Stimulated activated CD8-positive, alpha-beta memory T cell treated with anti-CD3 and anti-CD28 coated beads, Interleukin-7, amount 100 ng/mL, for 24 hours (primary cell): ENCODE measurements around the gene ZSWIM4.

ENCODE experiments used
- DNase-seq: peaks from one replicate; pipeline ENCODE4 v3.0.0-alpha.2; 2020; ENCODE audit warnings: low read depth

Gene ZSWIM4

DNA sequence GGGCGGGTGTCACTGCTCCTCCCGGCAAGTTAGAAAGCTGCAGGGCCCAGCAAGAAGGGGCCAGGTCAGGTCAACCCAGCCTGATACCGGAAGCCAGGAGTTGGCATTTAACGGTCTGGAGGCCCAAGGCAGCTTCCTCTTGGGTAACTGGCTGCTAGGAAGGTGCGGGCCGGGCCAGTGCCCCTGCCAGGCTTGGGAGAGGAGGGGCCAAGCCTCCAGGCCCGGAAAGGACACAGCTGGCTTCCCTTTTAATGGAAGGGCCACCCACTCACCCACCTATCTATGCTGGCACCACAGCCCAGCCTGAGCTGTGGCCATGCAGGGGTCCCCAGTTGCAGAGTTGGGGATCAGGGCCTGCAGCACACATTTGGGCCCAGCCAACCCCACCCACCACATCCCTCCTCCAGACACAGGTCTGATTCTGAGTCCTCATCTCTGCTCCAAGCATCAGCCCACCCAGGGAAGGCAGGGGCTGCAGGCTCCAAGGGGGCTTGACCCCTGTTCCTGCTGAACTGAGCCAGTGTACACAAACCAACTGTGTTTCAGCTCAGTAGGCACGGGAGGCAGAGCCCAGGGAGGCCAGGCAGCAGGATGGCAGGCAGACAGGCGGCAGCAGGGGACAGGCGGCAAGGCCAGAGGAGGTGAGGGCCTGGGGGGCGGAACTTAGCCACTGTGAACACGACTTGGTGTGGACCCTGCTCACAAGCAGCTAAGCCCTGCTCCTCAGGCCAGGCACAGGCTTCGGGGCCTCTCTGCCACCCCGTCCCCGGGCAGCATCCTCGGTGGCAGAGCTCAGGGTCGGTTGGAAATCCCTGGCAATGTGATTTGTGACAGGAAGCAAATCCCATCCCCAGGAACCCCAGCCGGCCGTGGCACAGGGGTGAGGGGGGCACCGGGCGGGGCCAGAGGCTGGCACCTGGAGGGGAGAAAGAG is 40.8 kb downstream of the ZSWIM4 start:
- DNase-seq: no peak

DNA sequence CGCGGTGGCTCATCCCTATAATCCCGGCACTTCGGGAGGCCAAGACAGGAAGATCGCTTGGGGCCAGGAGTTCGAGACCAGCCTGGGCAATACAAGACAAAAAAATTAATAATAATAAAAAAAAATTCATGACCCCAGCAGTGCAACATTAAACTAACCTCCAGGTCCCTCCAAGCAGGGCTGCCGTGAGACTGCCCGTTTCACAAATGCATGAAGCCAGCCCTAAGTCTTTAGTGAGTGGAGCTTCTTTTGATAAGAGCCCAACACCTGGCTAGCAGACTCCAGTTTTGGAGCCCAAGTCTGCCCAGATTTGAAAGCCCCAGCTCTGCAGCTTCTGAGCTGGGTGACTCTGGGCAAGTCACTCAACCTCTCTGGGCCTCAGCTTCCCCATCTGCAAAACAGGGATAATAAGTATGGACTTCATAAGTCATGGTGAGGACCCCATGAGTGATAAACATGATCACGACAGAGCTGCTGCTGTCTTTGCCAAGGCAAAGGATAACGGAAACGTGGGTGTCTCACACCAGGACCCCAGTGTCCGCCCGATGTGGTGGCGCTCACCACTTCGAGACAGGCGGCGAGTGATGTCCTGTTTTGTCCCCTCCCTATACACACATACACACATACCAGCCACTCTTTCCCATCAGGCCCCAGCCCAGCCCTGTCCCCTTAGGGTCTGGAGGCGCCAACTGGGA is 43.3 kb downstream of the ZSWIM4 start:
- DNase-seq: no peak

DNA sequence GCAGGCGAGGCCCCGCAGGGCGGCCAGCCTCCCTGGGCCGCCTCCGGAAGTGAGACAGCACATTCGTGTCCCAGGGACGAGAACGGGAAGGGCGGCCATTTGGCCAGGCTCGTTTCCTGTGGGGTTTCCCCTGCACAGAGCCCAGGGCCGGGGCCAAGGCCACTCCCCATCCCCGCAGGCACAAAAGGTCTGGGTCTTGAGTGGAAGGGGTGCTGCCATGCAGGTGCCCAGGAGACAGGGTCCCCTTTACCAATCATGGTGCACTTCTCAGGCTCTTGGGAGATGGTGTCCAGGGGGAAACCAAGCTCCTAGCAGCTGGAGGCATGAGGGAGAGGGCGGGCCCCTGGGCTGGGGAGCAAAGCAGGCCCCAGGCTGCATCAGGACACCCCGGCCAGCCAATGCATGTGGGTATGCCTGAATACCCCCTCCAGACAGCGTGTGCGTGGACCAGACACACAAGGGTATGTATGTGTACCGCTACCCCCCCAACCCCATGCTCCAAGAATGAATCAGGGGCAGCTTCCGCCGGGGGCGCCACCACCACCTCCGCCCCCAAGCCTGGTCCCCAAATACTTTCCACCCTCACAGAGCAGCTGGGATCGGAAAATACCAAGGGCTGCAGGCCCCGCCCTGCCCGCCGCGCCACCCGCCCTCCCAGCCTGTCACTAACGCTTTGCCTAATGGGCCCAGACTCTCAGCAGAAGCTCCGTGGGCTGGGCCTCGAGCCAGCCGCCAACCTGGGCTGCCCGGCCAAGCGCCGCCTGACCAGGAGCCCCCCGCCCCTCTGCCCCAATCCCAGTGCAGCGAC is 44.1 kb downstream of the ZSWIM4 start:
- peak; percentile 74 for DNase-seq

DNA sequence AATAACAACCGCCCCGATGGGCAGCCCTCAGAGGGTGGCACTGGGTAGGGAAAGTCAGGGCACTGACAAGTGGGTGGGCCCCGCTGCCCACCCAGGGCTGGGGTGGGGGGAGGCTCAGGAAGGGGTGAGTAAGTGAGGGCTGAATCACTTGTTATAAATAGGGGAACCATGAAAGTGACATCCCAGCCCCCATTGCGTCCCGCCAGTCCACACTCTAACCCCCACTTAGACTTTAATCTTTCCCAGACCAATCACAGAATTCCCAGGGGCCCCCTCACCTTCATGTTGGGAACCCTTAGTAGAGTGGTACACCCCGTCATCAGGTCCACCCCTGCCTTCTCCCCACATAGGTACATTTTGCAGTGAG is 44.7 kb downstream of the ZSWIM4 start:
- no peak for DNase-seq

DNA sequence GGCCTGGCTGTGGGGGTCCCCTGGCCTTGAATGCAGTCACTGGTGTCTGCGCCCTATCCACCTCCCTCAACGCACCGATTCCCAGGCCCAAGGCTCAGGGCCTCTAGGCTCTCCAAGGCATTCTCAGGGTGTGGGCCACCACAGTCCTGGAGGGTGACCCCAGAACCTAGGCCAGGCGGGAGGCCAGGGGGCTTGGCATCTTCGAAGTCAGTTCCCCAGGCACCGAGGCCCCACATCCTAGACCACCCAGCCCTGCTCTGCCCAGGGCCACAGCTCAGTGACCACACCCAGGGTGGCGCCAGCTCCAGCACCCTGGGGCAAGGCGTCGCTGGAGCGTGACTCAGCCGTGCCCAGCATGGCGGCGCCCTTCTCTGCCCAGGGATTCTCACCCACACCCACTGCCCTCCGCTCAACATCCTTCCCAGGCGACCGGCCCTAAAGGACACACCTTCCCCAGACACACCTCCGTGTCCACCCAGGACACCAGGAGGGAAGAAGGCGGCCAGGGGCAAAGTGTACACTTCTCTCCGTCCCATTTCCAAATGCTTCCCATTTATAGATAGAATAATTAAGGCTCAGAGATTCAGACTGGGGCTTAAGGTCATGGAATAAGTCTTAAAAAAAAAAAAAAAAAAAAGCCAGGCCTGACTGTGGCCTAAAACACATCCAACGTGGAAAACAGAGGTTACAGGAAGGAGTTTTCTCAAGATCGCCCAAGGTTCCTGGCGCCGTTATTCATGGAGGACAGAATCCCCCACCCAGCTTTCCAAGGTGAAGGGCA is 45.3 kb downstream of the ZSWIM4 start:
- no peak for DNase-seq

DNA sequence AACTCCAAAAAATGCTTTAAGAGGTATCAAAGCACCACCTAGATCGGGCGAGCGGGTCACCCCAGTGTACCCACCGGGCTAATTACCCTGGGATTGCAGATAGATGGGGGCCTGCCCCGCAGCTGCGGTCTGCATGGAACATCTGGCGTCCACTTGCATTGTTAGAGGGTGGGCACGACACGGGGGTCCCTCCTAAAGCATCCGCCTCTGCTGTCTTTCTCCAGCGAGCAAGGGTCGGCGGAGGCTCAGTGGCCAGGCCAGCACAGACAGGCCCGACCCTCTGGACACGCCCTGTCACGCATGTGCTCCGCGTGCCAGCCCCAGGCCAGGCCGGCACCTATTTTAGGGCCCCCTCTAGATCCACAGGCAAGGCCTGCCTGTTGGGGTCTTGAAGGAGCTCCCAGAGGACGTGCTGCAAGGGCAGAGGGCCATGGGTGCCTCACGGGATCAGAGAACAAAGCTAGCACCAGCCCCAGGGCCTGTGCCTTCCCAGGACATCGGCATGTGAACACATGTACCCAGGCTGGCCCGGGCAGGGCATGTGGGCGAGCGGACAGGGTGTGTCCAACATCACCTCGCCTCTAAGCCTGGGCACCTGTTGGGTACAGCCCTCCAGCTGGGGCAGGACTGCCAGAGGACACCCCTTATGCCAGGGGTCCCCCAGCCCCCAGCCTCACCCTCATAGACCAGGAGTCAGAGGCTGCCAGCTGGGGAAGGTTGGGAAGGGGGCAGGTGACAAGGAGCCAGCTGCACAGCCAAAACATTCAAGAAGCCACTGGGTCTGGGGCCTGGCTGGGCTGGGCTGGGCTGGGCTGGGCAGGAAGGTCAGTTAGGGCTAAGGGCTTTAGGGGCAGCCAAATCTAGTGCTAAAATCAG is 46.1 kb downstream of the ZSWIM4 start:
- no peak for DNase-seq

DNA sequence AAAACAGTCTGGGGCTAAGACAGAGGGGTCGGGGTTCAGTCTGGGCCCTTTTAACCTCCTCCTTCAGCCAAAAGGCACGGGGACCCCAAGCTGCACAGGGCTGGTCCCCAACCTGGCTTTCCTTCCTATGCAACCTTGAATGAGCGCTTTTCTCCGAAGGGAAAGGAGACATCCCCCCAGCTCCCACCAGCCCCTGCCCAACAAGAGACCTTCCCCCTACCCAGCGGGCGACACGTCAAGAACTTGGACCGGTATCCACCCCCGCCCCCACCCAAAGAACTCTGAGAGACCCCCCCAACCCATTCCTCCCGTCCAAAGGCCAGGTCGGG is 46.7 kb downstream of the ZSWIM4 start:
- no peak for DNase-seq

DNA sequence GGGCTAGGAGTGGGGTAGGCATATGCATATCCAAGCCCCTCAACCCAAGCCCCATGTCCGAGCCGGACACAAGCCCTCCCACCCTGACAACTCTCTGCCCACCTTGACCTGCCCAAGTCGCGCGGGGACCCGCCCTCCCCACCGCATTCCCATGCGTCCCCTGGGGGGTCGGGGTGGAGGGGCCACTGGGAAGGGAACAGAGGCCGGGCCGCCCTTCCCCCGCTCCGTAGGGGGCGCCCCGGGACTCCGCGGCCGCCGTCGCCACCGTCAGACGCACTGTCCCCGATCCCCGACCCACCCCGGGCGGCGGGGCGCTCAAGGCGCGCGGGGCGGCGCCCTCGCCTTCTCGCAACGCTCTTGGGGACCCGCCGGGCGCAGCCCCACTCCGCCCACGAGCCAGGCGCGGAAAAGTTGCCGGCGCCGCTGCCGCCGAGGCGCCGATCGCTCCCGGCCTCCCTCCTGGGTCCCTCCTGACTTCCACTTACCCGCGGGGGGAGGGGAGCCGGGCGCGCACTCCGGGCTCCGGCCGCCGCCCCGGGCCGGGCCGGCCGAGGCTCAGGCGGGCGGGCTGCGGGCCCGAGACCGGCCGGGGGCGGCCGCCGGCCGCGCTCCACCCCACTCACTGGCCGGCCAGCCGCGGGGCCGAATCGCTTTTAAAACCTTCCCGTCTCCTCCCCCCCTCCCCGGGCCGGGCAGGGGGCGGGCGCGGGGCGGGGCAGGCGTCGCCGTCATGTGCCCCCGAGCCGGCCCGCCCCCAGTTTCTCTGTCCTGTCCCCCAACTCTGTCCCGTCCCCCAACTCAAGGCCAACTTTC is 47.3 kb downstream of the ZSWIM4 start:
- no peak for DNase-seq

DNA sequence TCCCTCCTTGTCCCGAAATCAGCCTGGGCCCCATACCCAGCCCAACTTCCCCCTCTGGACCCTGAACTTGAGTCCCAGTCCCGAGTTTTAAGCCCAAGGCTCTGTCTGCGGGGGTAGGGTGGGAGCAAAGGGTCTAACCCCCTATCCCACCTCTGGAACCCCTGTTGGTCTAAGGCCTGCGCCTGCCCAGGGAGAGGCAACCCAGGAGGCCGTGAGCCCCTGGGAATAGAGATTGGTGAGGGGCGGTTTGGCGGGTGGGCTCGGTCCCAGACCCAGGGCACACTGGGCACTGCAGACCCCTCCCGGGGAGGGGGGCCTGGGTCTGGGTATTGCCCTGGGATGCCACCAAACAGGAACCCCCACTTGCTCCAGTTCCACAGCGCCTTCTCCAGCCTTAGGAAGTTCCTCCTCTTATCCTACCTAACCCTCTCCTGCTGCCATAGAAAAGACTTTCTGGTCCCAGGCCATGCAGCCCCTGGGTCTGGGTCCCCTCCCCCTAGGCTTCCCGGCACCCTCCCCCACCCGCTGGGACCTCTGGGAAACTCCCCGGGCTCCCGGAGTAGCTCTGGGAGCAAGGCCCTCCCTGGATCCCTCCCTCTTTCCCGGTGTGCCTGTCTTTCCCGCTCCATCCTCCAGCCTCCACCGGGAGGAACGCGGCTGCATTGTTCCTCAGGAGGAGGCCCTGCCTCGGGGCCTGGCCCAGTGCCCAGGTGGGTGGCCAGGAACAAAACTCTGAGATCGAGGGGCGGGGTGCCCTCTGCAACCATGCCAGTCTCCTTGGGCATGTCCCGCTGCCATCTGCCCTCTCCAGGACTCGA is 48.1 kb downstream of the ZSWIM4 start:
- no peak for DNase-seq

DNA sequence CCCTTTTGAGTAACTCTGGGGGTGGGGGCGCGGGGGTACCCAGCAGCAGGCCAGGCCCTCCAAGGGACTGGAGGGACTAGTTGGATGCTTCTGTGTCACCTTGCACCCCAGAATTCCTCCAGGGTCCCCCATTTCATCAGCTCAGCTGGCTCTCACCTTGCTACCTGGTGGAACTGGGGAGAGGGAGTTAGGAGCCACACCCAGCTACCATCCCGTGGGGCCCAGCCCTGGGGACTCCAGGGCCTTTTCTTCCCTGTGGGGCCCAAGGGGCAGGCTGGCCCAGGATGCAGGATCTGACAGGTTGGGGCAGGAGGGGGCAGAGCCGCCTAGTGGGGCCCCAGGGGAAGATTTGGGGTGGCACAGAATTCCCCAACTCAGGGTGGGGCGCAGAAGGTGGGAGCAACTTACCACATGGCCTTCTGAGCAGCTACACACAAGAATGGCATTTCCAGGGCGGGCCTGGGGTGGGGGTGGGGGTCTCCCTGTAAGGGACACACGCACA is 48.9 kb downstream of the ZSWIM4 start:
- no peak for DNase-seq

DNA sequence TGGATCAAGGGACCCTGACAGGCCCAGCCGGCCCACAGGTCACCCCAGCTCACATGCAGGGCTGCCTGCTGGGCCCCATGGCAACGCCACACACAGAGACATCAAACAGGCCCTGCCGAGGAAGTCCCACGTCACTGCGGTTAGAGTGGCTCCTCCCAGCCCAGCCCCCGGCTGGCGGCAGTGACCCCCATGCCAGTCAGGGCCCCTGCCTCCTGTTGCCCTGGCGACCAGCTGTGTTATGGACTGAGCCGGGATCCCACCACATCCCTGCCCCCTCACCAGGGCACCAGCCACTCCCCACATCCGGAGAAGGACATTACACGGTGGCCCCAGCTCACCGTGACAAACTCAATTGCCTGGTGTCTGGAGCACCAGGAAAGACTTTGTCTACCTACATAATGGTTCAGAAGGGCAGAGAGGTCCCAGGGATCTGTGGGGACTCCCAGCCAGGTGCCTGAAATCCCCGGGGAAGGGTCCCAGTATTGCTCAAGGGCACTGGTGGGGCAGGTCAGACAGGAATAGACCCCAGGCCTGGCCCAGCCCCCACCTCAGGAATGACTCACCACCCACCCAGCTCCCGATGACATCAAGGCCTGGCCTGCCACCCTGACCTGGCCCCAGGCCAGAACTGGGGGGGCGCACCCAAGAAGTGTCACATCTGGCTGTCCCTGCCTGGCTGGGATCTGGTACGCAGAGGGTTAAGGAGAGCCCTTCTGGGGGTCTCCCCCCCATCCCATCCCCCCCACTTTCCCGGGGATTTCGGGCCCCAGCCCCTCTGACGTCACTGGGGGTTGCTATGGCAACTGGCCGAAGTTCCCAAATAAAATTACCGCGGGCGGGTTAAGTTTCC is 51.5 kb downstream of the ZSWIM4 start:
- peak; percentile 91 for DNase-seq

DNA sequence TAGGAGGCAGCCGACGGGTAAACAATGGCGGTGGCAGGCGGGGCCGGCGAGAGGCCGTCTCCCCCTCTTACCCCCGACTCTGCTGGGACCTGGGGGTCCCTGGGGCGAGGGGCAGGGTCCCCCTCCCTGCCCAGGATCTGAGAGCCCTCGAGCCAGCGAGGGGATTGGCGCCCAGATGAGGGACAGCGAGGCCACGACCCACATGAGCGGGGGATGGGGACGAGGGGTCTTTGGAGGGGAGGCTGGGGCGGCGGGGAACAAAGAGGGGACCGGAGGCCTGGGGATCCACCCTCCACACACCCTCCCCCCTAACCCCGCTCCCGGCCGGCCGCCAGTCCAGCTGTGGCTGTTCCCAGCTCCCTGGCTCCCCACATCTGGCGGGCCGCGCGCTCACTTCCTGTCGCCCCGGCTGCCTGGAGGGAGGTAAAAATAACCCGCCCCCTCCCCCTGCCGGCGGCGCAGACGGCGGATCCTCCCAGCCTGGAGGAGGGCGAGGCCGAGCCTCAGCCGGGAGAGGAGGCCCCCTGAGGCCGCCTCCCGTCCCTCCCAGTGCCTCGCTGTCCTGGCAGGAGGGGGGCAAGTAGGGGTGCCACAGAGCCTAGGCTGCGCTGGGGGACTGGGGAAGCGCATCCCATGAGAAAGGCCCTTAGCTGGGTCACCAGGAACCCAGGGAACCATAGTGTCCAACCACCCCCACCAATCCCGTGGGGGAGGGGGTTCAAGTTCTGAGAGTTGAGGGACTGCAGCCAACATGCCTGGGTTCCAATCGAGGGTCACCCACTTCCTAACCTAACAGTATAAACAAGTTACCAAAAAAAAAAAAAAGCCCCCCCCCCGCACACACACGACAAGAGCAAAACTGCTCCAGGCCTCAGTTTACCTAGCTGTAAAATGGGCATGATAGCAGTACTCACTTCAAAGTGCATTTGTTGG is 52.4 kb downstream of the ZSWIM4 start:
- DNase-seq: peak; percentile 63

DNA sequence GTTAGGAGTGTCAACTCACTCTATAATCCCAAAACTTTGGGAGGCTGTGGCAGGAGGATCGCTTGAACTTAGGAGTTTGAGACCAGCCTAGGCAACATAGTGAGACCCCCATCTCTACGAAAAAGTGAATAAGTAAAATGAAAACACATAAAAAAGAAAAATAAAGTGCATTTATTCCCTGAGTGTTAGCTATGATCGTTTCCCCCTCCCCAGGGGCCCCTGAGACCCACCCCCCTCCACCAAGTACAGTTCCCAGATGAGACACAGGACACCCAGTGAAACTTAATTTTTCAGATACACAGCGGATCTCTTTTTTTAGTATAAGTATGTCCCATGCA is 53.1 kb downstream of the ZSWIM4 start:
- DNase-seq: no peak

DNA sequence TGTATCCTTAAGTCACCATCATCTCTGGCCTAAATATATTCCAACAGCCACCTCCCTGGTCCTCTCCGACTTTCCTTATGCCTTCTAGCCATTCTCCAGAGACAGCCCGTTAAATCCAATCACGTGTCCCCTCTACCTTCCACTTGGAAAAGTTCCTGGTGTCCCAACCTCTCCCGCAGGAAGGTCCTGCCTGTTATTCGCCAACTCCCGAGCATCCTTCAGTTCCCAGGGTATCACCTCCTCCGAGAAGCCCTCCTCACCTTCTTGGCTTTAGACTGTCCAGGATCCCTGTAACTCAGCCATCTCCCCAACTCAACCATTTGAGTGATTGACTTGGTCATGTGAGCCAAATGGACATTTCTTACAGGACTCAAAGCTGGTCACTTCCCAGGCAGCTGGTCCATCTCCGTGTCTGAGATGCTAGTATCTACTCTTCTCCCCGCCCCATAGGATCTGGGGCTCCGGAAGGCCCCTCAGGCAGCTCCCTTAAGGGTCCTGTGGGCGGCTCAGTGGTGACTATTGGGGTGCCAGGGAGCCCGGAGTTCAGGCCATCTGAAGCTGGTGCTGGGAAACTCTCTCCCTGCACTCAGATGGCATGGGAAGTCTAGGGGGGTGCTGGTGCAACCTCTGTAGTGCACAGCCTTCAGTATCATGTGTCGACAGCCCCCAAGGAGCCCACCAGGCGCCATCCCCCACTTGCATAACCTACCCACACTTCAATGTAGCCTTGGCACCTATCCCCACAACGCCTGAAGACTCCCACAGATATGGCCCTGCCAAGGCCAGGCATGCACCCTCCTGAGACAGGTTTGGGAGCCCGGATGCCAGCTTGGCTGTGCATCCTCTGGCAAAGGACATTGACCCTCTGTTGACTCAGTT is 53.8 kb downstream of the ZSWIM4 start:
- DNase-seq: no peak

DNA sequence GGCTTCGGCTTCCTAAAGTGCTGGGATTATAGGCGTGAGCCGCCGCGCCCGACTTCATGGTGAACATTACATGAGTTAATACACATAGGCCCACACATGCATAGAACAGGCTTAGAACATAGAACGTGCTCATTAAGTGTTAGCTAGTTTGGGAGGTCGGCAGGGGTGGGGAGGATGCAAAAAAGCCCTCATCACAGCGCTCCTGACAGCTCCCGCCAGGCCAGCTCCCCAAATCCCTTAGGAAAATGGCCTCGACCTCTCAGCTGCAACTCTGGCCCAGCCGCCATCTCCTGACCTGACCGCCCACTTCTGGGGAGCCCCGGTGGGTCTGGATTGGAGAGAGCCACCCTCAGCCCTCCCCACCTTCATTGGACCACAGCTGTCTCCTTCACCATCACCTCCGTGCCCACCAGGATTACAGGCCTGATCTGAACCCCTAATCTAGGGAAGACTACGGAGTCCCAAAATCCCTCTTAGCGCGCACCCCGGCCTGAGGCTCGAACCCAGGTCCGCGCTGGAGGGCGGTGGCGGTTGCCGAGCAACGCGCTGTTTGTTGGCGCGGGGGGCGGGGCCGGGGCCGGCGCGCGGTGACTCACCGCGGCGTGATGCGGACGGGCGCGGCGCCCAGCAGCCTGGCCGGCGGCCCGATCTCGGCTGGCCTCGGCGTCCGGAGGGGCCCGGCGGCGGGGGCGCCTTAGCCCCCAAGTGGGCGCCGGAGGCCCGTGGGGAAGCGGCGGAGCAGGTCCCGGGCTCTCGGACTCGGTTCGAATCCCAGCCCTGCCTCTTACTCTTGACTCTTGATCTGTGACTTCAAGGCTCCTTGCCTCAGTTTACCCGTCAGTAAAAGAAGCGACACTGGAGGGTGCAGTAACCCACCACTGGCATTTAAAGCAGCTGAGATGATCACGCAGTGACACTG is 55.0 kb downstream of the ZSWIM4 start:
- DNase-seq: no peak
